Left forelimb (tissue), 1 donor: ENCODE results near the gene LRRC28.

Source experiments
- DNase-seq: peaks from one replicate; pipeline ENCODE4 v3.0.0-alpha.2; 2018; ENCODE audit warnings: low spot score

LRRC28 gene

DNA sequence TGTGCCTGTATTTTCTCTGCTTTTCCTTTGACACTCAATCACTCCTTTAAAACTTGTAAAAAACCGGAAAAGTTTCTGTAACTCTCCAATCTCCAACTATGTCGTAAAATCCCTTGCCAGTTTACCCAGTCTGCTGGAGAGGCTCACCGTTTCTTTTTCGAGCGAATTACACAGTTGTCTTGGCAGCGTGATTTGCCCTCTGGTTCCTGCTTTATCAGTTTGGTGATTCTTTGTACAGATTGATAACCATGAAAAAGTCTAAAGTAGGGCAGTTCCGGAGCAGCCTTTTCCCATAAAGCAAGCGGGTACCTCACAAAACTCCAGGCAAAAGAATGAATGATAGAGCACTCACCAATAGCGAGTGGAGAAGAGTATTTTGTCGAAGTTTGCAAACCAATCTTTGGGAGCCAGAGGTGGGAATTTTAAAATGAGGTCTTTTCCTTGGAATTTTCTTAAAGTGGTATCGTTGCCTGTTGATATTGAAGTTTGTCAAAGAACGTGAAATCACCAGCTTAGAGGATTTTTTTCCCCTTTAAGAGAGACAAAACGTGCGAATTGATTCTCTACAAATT, 1.9 kb upstream of the LRRC28 start, which contains the start of gene TTC23:
Gene TTC23, minus strand, starts transcription at position 312 of the 572 bp plus-strand sequence. CDS start 20,869 bp downstream, outside the sequence.
- DNase-seq: peak; percentile 66

DNA sequence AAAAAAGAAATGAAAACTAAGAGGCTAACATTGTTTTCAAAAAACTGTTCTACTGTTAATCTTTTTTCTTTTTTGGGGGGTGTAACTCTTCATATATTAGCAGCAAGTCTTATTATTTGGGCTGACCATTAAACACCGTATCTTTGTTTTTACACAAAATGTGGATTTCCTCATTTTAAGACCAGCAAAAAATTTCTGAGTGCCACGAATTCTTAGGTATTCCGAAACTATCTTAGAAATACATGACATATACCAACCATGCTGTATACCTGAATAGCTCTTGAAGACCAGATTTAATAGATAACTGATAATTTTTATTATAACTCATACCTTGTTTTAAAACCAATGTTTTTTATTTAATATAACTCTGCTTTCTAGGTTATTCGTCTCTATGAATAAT, 1.3 kb upstream of the LRRC28 start:
- no peak for DNase-seq

DNA sequence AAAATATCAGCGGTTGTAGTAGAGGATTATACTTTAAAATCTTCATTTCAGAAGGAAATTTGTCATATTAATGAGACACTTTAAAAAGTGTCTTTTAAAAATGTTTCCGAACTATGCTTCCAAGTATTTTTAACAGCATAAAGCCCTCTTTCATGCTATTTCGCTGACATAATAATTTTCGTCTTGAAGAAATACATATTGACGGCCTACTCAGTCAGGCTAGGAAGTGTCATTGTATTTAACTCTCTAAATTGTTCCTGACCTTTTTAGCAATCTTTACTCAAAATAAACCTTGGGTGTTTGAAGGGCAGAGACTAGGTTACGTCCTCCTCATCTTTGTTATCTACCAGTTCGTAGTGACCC, 806 bp upstream of the LRRC28 start:
- DNase-seq: no peak

- no peak for DNase-seq
Measured at GRCh38 chr15:99252326-99252725, 1.0 kb downstream of the LRRC28 start.

GRCh38 chr15:99253381-99254090, 2.3 kb downstream of the LRRC28 start:
- DNase-seq: no peak

GRCh38 chr15:99257107-99257750, 5.9 kb downstream of the LRRC28 start:
- DNase-seq: no peak

DNA sequence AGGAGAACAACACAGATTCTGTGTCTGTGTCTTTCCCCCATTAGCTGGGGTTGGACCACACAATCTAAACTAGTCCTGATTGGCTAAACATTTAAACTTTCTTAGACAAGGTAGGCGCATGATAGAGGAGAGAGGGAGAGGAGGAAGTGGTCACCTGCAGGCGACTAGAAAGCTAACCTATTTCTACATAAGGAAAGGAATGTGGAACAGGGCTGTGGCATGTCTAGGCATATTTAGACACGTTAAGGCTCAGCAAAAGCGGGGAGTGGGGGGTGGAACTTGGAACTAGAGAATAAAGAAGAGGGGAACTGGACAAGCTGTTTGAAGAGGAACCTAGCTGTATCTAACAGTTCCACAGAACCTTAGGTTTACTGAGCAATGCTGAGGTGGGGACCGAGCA, 12.8 kb downstream of the LRRC28 start:
- no peak for DNase-seq

- no peak for DNase-seq
Measured at GRCh38 chr15:99265541-99266070, 14.3 kb downstream of the LRRC28 start.

- DNase-seq: no peak
Measured at GRCh38 chr15:99267957-99268356, 16.7 kb downstream of the LRRC28 start.

- no peak for DNase-seq
Measured at GRCh38 chr15:99268431-99268830, 17.1 kb downstream of the LRRC28 start.

DNA sequence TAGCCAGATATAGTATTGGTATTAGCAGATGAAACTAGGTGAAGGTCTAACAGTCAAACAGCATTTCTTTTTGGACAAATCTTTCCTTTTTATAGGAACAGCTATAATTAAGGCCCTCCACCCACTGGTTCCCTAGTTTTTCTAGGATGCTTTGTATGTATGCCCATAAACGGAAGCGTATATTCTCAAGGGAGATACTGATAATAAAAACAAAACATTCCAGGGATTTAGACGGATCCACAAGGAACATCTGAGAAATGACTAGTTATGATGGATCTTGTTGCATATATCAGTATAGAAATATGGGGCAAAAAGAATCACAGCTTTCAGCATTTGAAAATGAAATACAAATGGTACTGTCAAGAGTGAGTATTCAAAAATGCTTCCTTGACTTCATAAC, 22.5 kb downstream of the LRRC28 start:
- no peak for DNase-seq

- no peak for DNase-seq
Measured at GRCh38 chr15:99275061-99275460, 23.8 kb downstream of the LRRC28 start.

GRCh38 chr15:99275525-99276128, 24.3 kb downstream of the LRRC28 start:
- no peak for DNase-seq

DNA sequence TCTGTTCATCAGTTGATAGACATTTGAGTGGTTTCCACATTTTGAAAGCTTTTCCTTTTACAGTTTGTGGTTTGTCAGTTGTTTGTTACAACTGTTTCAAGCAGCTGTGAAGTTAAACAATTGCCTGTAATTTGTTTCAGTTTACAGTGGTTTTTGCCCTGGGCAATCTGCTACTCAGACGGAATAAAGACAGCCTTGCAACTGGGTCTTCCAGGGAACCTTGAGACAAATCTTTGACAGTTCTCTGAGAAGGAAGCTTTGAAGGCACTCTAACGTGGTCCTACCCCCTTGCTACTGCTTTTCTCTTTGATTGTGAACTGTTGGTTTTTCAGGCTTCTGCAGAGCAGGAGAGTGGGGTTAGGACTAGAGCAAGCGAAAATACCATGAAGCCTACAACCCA, 28.0 kb downstream of the LRRC28 start:
- DNase-seq: no peak

DNA sequence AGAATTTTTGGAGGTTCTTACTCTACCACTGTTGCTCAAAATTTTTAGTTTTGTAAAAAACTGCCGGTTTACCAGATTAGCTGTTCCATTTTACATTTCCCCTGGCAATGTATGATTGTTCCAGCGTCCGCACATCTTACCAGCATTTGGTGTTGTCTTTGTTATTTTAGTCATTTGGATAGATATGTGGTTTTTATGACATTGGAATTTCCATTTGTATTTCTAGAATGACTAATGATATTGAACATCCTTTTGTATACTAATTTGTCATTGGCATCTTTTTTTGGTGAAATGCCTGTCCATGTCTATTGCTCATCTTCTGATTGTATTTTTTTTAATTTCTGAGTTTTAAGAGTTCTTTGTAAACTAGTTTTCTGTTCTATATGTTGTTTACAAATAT, 28.5 kb downstream of the LRRC28 start:
- DNase-seq: no peak

DNA sequence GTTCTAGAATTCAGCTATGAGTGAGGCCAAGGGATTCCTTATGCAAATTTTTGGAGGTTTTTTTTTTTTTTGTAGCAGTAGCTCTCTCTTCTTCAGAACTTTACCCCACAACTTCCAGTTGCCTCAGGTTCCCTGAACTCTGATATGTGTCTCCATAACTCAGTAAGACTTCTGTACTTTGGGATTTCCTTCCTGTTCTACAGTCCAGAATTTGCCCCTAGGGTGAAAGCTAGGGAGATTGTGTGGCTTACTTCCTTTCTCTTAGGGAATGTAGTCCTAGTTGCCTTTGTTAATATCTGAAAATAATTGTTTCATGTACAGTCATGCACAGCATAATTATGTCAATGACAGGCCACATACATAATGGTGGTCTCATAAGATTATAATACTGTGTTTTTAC, 30.8 kb downstream of the LRRC28 start:
- no peak for DNase-seq

DNA sequence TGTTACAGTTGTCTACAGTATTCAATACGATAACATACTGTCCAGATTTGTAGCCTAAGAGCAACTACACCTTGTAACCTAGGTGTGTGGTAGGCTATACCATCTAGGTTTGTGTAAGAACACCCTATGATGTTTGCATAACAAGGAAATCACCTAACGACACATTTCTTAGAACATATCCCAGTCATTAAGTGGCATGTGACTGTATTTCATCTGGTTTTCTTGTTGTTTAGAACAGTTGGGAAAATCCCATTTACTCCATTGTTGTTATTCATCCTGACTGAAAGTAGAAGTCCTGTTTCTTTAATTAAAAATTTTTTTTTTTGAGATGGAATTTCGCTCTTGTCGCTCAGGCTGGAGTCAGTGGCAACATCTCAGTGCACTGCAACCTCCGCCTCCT, 31.3 kb downstream of the LRRC28 start:
- no peak for DNase-seq

- DNase-seq: no peak
Measured at GRCh38 chr15:99283717-99284116, 32.4 kb downstream of the LRRC28 start.

DNA sequence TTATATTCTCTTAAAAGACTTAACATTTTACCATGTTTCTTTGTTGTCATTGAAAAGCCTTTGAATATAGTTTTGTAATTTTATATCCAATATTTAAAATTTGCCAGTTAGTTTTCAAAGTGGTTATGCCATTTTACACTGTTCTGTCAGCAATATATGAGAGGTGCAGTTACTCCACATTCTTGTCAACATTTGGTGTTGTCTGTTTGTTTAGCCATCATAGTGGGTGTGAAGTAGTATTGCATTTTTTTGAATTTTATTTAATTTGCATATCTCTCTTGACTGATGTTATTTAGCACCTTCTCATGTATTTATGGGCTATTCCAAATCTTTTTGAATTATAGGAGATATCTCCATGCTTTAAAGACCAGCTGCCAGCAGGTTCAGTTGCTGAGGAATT, 40.4 kb downstream of the LRRC28 start:
- DNase-seq: no peak

GRCh38 chr15:99295840-99296239, 44.6 kb downstream of the LRRC28 start:
- DNase-seq: no peak

DNA sequence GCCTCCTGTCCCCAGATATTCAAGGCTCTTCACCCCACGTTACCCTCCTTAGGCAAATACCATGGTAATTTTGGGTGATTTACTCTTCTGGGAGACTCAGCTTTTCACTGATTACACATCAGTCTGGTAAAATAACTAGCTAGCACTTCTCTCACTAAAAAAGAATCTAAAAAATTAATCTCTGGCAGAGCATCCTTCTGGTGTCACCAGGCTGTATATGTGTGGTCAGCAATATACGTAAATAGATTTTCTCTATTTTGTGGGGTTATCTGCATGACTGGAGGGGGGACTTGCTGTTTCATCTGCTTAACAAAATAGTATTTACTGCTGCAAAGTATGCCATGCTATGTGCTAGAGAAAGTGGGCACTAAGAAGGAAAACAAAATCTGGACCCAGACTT, 45.1 kb downstream of the LRRC28 start:
- DNase-seq: no peak

- no peak for DNase-seq
Measured at GRCh38 chr15:99303907-99304306, 52.6 kb downstream of the LRRC28 start.
